GM23338 (cell line): ENCODE results near the gene SUN2. TPM values are rescaled to one million over a fixed set of nuclear protein-coding genes. Genes with fewer than 3 reads are reported as not detected.

Experiments used
- ATAC-seq: fragments of 200-7000 bp; cut with Tn5 transposase; 3 replicates; pipeline ENCODE4 v1.9.1; 2020
- DNase-seq: peaks from one replicate; pipeline ENCODE4 v3.0.0-alpha.2; 2015; ENCODE audit warnings: low spot score
- H2AFZ ChIP-seq: fragments of 200-600 bp; sonication (generic); 2 replicates; pipeline ENCODE4 v1.8.0; 2016; ENCODE audit warnings: antibody characterized with exemption, mild to moderate bottlenecking, moderate library complexity
- H3F3A ChIP-seq: fragments of 200-600 bp; sonication (generic); replicated peaks from 2 replicates; pipeline ENCODE4 v1.8.0; 2017; ENCODE audit warnings: antibody characterized with exemption, mixed run types, low read depth
- H3K27ac ChIP-seq: fragments of 200-600 bp; sonication (generic); 2 replicates; pipeline ENCODE4 v1.6.1; 2016; ENCODE audit warnings: low read depth
- H3K27me3 ChIP-seq: fragments of 200-600 bp; sonication (generic); 2 replicates; pipeline ENCODE4 v1.8.0; 2016; ENCODE audit warnings: mild to moderate bottlenecking, mixed run types, moderate library complexity; ENCODE audit not compliant: insufficient read depth
- H3K36me3 ChIP-seq: fragments of 200-600 bp; sonication (generic); 2 replicates; pipeline ENCODE4 v1.8.0; 2016; ENCODE audit warnings: mild to moderate bottlenecking; ENCODE audit not compliant: insufficient read depth
- H3K4me1 ChIP-seq: fragments of 200-600 bp; sonication (generic); 2 replicates; pipeline ENCODE4 v1.8.0; 2016; ENCODE audit warnings: mild to moderate bottlenecking, moderate library complexity; ENCODE audit not compliant: insufficient read depth
- H3K4me2 ChIP-seq: fragments of 200-600 bp; sonication (generic); 2 replicates; pipeline ENCODE4 v1.7.1; 2017; ENCODE audit warnings: mixed run types
- H3K4me3 ChIP-seq: fragments of 200-600 bp; sonication (generic); 2 replicates; pipeline ENCODE4 v1.6.1; 2016; ENCODE audit warnings: mixed run types
- H3K79me2 ChIP-seq: fragments of 200-600 bp; sonication (generic); replicated peaks from 2 replicates; pipeline ENCODE4 v1.8.0; 2017; ENCODE audit warnings: mild to moderate bottlenecking; ENCODE audit not compliant: insufficient read depth
- H3K9me2 ChIP-seq: fragments of 200-600 bp; sonication (generic); 2 replicates; pipeline ENCODE4 v1.8.0; 2017; ENCODE audit not compliant: insufficient read depth
- H4K20me1 ChIP-seq: fragments of 200-600 bp; sonication (generic); replicated peaks from 2 replicates; pipeline ENCODE4 v1.8.0; 2017; ENCODE audit warnings: mild to moderate bottlenecking; ENCODE audit not compliant: insufficient read depth
- H3K27ac Mint-ChIP-seq: 2 replicates; pipeline ENCODE4 v1.8.0; 2020; ENCODE audit warnings: inconsistent platforms, mild to moderate bottlenecking, moderate library complexity, mixed read lengths
- H3K27me3 Mint-ChIP-seq: 3 replicates; pipeline ENCODE4 v1.8.0; 2022; ENCODE audit warnings: low read depth, mild to moderate bottlenecking, moderate library complexity, mixed read lengths, inconsistent platforms; ENCODE audit not compliant: insufficient read depth, poor library complexity
- H3K36me3 Mint-ChIP-seq: 3 replicates; pipeline ENCODE4 v1.8.0; 2021; ENCODE audit warnings: low read depth, mild to moderate bottlenecking, inconsistent platforms, moderate library complexity, mixed read lengths
- H3K4me1 Mint-ChIP-seq: 3 replicates; pipeline ENCODE4 v1.8.0; 2020; ENCODE audit warnings: mild to moderate bottlenecking, inconsistent platforms, mixed read lengths
- H3K4me3 Mint-ChIP-seq: 3 replicates; pipeline ENCODE4 v1.8.0; 2021; ENCODE audit warnings: moderate library complexity, mild to moderate bottlenecking, inconsistent platforms, mixed read lengths
- H3K9me3 Mint-ChIP-seq: 3 replicates; pipeline ENCODE4 v1.8.0; 2020; ENCODE audit warnings: moderate library complexity, mild to moderate bottlenecking, inconsistent platforms, mixed read lengths
- CREB1 ChIP-seq: fragments of 250-450 bp; sonication (Bioruptor Pico); IDR thresholded peaks from 2 replicates; pipeline ENCODE4 v1.5.0; 2020; ENCODE audit warnings: low read depth, mild to moderate bottlenecking, moderate library complexity
- EZH2 ChIP-seq: fragments of 200-600 bp; sonication (generic); IDR thresholded peaks from one replicate; pipeline ENCODE4 v1.8.0; 2017; ENCODE audit warnings: antibody characterized with exemption, mild to moderate bottlenecking, low read depth; ENCODE audit not compliant: unreplicated experiment
- EZH2phosphoT487 ChIP-seq: fragments of 200-600 bp; sonication (generic); IDR thresholded peaks from one replicate; pipeline ENCODE4 v1.8.1; 2018; ENCODE audit warnings: antibody characterized with exemption; ENCODE audit not compliant: unreplicated experiment
- JUNB ChIP-seq: IDR thresholded peaks from one replicate; pipeline ENCODE4 v1.6.1; 2016; ENCODE audit warnings: antibody characterized with exemption; ENCODE audit not compliant: unreplicated experiment
- NANOG ChIP-seq: IDR thresholded peaks from 2 replicates; pipeline ENCODE4 v1.6.1; 2016; ENCODE audit warnings: antibody characterized with exemption, borderline replicate concordance
- POLR2AphosphoS5 ChIP-seq: IDR thresholded peaks from 2 replicates; pipeline ENCODE4 v1.6.1; 2016; ENCODE audit warnings: antibody characterized with exemption, low read depth
- STAT1 ChIP-seq: IDR thresholded peaks from one replicate; pipeline ENCODE4 v1.6.1; 2016; ENCODE audit warnings: antibody characterized with exemption; ENCODE audit not compliant: unreplicated experiment
- ZNF114 ChIP-seq: fragments of 250-450 bp; sonication (Bioruptor Pico); IDR thresholded peaks from 2 replicates; pipeline ENCODE4 v1.5.0; 2020; ENCODE audit warnings: mild to moderate bottlenecking, moderate library complexity
- ZNF331 ChIP-seq: fragments of 250-450 bp; sonication (Bioruptor Pico); IDR thresholded peaks from 2 replicates; pipeline ENCODE4 v1.5.0; 2020; ENCODE audit warnings: low read depth, mild to moderate bottlenecking, moderate library complexity
- polyA plus RNA-seq: library from polyadenylated mRNA; unstranded; fragments of >200 nt; fragmentation: Nextera tagmentation; extraction: Ambion mirVana; gene quantifications from 2 replicates; pipeline ENCODE4 v1.2.1, GENCODE V29; 2016
- total RNA-seq: library from RNA; depleted of rRNA; stranded (reverse); fragments of >200 nt; shearing (Covaris generic); gene quantifications from 2 replicates; pipeline ENCODE4 v1.2.3, GENCODE V29; 2014
- TF ChIP-seq, protein P1 (sequence below), 2 experiments: fragments of 200-600 bp in 1 of 2; sonication (generic) in 1 of 2; conservative IDR thresholded peaks; 2 replicates each; pipeline versions ENCODE4 v1.5.1 to v1.6.1; 2016 to 2017; ENCODE audit warnings: antibody characterized with exemption in 2 of 2, low read depth in 2 of 2, mild to moderate bottlenecking in 2 of 2, moderate library complexity in 1 of 2
- TF ChIP-seq, protein P2 (sequence below): IDR thresholded peaks from 2 replicates; pipeline ENCODE4 v1.6.1; 2016; ENCODE audit warnings: antibody characterized with exemption
- TF ChIP-seq, protein P3 (sequence below): IDR thresholded peaks from one replicate; pipeline ENCODE4 v1.6.1; 2018; ENCODE audit warnings: antibody characterized with exemption; ENCODE audit not compliant: unreplicated experiment
- TF ChIP-seq, protein P4 (sequence below): fragments of 250-450 bp; sonication (Bioruptor Pico); IDR thresholded peaks from 2 replicates; pipeline ENCODE4 v1.5.0; 2020; ENCODE audit warnings: mild to moderate bottlenecking, moderate library complexity

SUN2 gene
- total and polyA plus RNA-seq, 2 experiments from 2014 or later: 7.2 to 17.6 TPM

DNA sequence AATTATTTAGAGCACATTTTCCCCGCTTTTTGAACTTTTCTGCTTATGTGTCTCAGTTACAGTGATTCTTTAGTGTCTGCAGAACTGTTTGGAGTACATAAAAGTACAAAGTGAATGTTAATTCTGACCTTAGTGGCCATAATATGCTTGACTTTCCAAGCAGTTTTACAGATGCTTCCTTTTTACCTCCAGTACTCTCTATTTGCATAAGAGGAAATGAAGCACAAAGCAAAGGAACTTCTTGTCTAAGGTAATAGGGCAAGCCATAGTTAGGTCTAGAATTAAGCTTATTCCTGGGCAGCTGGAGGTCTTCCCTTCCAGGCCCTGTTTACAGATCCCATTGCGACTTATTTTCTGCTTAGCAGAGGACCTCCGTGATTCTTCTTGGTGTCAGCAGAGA is 46.5 kb downstream of the SUN2 start (continued):
- TF ChIP-seq, protein P1, sequence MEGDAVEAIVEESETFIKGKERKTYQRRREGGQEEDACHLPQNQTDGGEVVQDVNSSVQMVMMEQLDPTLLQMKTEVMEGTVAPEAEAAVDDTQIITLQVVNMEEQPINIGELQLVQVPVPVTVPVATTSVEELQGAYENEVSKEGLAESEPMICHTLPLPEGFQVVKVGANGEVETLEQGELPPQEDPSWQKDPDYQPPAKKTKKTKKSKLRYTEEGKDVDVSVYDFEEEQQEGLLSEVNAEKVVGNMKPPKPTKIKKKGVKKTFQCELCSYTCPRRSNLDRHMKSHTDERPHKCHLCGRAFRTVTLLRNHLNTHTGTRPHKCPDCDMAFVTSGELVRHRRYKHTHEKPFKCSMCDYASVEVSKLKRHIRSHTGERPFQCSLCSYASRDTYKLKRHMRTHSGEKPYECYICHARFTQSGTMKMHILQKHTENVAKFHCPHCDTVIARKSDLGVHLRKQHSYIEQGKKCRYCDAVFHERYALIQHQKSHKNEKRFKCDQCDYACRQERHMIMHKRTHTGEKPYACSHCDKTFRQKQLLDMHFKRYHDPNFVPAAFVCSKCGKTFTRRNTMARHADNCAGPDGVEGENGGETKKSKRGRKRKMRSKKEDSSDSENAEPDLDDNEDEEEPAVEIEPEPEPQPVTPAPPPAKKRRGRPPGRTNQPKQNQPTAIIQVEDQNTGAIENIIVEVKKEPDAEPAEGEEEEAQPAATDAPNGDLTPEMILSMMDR (conservative IDR thresholded peaks at IDR 0.05; ENCODE audit: low read depth in 2 of 2): no peak
- TF ChIP-seq JUNB: no peak
- no peak for TF ChIP-seq STAT1
- TF ChIP-seq, protein P2, sequence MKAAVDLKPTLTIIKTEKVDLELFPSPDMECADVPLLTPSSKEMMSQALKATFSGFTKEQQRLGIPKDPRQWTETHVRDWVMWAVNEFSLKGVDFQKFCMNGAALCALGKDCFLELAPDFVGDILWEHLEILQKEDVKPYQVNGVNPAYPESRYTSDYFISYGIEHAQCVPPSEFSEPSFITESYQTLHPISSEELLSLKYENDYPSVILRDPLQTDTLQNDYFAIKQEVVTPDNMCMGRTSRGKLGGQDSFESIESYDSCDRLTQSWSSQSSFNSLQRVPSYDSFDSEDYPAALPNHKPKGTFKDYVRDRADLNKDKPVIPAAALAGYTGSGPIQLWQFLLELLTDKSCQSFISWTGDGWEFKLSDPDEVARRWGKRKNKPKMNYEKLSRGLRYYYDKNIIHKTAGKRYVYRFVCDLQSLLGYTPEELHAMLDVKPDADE: no peak
- no peak for TF ChIP-seq POLR2AphosphoS5
- no peak for TF ChIP-seq ZNF114 (CRISPR knock-in tag)
- TF ChIP-seq ZNF331 (CRISPR knock-in tag): no peak
- TF ChIP-seq EZH2phosphoT487: no peak

DNA sequence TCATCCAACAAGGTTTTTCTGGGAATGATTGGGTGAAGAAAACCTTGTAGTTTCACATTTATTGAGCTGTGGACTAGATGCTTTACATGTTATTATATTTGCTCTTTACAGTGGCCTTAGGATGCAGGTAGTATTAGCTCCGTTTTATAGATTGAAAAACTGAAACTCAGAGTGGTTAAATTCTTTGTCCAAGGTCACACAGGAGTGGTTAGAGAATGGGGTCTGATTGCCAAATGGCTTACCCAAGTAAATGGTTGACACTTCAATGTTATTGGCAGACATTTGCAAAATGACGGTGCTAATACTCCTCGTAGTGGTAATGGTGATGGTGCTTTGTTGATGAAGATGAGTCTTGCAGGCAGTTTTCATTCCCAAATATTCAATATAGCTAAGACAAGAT is 47.8 kb downstream of the SUN2 start:
- Histone ChIP-seq H3K36me3 (peaks cover 10% of the 10 kb centered on the region; the same call in 1 of the 2 replicates), H3K27ac (no peak overlapping the region), H3K79me2 (peaks cover 68% of the 10 kb centered on the region), H3K4me1 (peaks cover 51% of the 10 kb centered on the region), H3K4me2 (peak overlapping the region; percentile 91), H3K9me2 (no peaks in the 10 kb centered on the region), H3F3A (0 out of 2 replicates have a peak, but pooled peaks cover 4% of the 10 kb centered on the region), H2AFZ (no peak overlapping the region), H4K20me1 (peaks cover 52% of the 10 kb centered on the region), H3K27me3 (no peaks in the 10 kb centered on the region), H3K4me3 (peak overlapping the region; percentile 83)
- Mint-ChIP-seq H3K9me3 (no peaks in the 10 kb centered on the region), H3K27me3 (peaks cover 11% of the 10 kb centered on the region), H3K36me3 (peaks cover 15% of the 10 kb centered on the region), H3K4me3 (peak overlapping the region; percentile 90; the same call in 1 of the 3 replicates), H3K27ac (no peak overlapping the region), H3K4me1 (peaks cover 63% of the 10 kb centered on the region)
- DNase-seq (no peak), ATAC-seq (no peak)
- TF ChIP-seq NANOG (no peak), POLR2AphosphoS5 (no peak), ZNF331 (CRISPR knock-in tag) (no peak), ZNF114 (CRISPR knock-in tag) (no peak), STAT1 (no peak), EZH2 (no peak), CREB1 (CRISPR knock-in tag) (no peak), EZH2phosphoT487 (no peak)
- TF ChIP-seq, protein P3, sequence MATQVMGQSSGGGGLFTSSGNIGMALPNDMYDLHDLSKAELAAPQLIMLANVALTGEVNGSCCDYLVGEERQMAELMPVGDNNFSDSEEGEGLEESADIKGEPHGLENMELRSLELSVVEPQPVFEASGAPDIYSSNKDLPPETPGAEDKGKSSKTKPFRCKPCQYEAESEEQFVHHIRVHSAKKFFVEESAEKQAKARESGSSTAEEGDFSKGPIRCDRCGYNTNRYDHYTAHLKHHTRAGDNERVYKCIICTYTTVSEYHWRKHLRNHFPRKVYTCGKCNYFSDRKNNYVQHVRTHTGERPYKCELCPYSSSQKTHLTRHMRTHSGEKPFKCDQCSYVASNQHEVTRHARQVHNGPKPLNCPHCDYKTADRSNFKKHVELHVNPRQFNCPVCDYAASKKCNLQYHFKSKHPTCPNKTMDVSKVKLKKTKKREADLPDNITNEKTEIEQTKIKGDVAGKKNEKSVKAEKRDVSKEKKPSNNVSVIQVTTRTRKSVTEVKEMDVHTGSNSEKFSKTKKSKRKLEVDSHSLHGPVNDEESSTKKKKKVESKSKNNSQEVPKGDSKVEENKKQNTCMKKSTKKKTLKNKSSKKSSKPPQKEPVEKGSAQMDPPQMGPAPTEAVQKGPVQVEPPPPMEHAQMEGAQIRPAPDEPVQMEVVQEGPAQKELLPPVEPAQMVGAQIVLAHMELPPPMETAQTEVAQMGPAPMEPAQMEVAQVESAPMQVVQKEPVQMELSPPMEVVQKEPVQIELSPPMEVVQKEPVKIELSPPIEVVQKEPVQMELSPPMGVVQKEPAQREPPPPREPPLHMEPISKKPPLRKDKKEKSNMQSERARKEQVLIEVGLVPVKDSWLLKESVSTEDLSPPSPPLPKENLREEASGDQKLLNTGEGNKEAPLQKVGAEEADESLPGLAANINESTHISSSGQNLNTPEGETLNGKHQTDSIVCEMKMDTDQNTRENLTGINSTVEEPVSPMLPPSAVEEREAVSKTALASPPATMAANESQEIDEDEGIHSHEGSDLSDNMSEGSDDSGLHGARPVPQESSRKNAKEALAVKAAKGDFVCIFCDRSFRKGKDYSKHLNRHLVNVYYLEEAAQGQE: no peak
- TF ChIP-seq, protein P4, sequence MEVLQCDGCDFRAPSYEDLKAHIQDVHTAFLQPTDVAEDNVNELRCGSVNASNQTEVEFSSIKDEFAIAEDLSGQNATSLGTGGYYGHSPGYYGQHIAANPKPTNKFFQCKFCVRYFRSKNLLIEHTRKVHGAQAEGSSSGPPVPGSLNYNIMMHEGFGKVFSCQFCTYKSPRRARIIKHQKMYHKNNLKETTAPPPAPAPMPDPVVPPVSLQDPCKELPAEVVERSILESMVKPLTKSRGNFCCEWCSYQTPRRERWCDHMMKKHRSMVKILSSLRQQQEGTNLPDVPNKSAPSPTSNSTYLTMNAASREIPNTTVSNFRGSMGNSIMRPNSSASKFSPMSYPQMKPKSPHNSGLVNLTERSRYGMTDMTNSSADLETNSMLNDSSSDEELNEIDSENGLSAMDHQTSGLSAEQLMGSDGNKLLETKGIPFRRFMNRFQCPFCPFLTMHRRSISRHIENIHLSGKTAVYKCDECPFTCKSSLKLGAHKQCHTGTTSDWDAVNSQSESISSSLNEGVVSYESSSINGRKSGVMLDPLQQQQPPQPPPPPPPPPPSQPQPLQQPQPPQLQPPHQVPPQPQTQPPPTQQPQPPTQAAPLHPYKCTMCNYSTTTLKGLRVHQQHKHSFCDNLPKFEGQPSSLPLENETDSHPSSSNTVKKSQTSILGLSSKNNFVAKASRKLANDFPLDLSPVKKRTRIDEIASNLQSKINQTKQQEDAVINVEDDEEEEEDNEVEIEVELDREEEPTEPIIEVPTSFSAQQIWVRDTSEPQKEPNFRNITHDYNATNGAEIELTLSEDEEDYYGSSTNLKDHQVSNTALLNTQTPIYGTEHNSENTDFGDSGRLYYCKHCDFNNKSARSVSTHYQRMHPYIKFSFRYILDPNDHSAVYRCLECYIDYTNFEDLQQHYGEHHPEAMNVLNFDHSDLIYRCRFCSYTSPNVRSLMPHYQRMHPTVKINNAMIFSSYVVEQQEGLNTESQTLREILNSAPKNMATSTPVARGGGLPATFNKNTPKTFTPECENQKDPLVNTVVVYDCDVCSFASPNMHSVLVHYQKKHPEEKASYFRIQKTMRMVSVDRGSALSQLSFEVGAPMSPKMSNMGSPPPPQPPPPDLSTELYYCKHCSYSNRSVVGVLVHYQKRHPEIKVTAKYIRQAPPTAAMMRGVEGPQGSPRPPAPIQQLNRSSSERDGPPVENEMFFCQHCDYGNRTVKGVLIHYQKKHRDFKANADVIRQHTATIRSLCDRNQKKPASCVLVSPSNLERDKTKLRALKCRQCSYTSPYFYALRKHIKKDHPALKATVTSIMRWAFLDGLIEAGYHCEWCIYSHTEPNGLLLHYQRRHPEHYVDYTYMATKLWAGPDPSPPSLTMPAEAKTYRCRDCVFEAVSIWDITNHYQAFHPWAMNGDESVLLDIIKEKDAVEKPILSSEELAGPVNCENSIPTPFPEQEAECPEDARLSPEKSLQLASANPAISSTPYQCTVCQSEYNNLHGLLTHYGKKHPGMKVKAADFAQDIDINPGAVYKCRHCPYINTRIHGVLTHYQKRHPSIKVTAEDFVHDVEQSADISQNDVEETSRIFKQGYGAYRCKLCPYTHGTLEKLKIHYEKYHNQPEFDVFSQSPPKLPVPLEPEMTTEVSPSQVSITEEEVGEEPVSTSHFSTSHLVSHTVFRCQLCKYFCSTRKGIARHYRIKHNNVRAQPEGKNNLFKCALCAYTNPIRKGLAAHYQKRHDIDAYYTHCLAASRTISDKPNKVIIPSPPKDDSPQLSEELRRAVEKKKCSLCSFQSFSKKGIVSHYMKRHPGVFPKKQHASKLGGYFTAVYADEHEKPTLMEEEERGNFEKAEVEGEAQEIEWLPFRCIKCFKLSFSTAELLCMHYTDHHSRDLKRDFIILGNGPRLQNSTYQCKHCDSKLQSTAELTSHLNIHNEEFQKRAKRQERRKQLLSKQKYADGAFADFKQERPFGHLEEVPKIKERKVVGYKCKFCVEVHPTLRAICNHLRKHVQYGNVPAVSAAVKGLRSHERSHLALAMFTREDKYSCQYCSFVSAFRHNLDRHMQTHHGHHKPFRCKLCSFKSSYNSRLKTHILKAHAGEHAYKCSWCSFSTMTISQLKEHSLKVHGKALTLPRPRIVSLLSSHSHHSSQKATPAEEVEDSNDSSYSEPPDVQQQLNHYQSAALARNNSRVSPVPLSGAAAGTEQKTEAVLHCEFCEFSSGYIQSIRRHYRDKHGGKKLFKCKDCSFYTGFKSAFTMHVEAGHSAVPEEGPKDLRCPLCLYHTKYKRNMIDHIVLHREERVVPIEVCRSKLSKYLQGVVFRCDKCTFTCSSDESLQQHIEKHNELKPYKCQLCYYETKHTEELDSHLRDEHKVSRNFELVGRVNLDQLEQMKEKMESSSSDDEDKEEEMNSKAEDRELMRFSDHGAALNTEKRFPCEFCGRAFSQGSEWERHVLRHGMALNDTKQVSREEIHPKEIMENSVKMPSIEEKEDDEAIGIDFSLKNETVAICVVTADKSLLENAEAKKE (CRISPR knock-in tag): no peak
